IMR-90 (cell line): ENCODE measurements around the gene CAMLG.

Experiments used
- NFE2L2 ChIP-seq: fragments of 150-350 bp; IDR thresholded peaks from 2 replicates; pipeline ENCODE4 v1.6.1; 2016; ENCODE audit warnings: low read depth, mild to moderate bottlenecking, low read length
- TF ChIP-seq, protein P1 (sequence below): conservative IDR thresholded peaks from 2 replicates; pipeline ENCODE4 v1.5.1; 2012; ENCODE audit warnings: mild to moderate bottlenecking, low read depth, low read length, improper control_type of control experiment

DNA sequence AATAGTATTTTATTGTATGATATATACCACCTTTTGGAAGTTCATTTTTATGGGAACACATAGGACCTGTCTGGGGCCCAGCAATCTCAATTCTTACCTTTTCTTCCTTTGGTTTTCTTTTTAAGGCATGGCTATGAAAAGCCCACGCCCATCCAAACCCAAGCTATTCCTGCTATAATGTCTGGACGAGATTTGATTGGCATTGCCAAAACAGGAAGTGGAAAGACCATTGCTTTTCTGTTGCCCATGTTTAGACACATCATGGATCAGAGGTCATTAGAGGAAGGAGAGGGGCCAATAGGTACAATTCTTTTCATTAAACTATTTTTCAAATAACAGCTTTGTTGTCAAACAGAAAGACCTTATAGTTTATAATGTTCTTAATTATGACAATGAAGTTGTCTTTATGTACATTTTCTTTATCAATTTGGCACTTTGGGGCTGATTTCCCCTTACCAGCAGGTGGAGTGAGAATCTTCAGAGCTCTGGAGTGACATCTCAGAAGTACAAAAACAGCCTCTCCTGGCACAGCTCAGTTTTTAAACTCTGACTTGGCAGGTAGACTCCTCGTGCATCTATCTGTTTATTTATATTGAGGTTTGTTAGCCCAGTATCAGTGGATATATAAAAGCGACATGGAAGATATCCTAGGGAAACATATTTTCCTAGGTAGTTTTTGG is 46.0 kb downstream of the CAMLG start:
- TF ChIP-seq, protein P1, sequence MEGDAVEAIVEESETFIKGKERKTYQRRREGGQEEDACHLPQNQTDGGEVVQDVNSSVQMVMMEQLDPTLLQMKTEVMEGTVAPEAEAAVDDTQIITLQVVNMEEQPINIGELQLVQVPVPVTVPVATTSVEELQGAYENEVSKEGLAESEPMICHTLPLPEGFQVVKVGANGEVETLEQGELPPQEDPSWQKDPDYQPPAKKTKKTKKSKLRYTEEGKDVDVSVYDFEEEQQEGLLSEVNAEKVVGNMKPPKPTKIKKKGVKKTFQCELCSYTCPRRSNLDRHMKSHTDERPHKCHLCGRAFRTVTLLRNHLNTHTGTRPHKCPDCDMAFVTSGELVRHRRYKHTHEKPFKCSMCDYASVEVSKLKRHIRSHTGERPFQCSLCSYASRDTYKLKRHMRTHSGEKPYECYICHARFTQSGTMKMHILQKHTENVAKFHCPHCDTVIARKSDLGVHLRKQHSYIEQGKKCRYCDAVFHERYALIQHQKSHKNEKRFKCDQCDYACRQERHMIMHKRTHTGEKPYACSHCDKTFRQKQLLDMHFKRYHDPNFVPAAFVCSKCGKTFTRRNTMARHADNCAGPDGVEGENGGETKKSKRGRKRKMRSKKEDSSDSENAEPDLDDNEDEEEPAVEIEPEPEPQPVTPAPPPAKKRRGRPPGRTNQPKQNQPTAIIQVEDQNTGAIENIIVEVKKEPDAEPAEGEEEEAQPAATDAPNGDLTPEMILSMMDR: peak; percentile 39
- no peak for TF ChIP-seq NFE2L2
